H1 (cell line): ENCODE data around the gene CNGB1. TPM values are rescaled to one million over a fixed set of nuclear protein-coding genes. Genes with fewer than 3 reads are reported as not detected.

Experiments used
- CTCF ChIA-PET: fragments of 300-600 bp; sonication (Branson Sonifier 250); formaldehyde crosslinking; loops from one replicate; lab custom pipeline; 2021; ENCODE audit not compliant: partially characterized antibody; lab: Charles Lee
- POLR2A ChIA-PET: fragments of 300-600 bp; sonication (Branson Sonifier 250); formaldehyde crosslinking; loops from one replicate; lab custom pipeline; 2021; ENCODE audit warnings: inconsistent platforms; ENCODE audit not compliant: partially characterized antibody; lab: Charles Lee
- DNase-seq, 2 experiments: peaks; one replicate each; pipeline versions ENCODE4 v3.0.0 to v3.0.0-alpha.2; 2010 to 2022; ENCODE audit warnings: low spot score in 2 of 2, low read depth in 1 of 2, mixed read lengths in 1 of 2
- FAIRE-seq: peaks from 2 replicates; lab custom pipeline; 2011; peaks lifted over from hg19 to GRCh38; lab: Jason Lieb, UNC
- H2AFZ ChIP-seq: 2 replicates; pipeline ENCODE4 v1.8.1; 2012; ENCODE audit warnings: low read length, inconsistent platforms
- H2AK5ac ChIP-seq: 2 replicates; pipeline ENCODE4 v1.6.1; 2013; ENCODE audit warnings: low read depth, low read length
- H2BK120ac ChIP-seq: replicated peaks from 2 replicates; pipeline ENCODE3; 2013; ENCODE audit warnings: low read depth, low read length, inconsistent platforms
- H2BK12ac ChIP-seq: 2 replicates; pipeline ENCODE4 v1.6.1; 2013; ENCODE audit warnings: low read depth, low read length
- H2BK15ac ChIP-seq: 2 replicates; pipeline ENCODE4 v1.6.1; 2013; ENCODE audit warnings: low read length
- H2BK20ac ChIP-seq: 2 replicates; pipeline ENCODE4 v1.6.1; 2013; ENCODE audit warnings: low read length
- H2BK5ac ChIP-seq: 2 replicates; pipeline ENCODE4 v1.6.1; 2013; ENCODE audit warnings: low read depth, low read length
- H3K14ac ChIP-seq: 2 replicates; pipeline ENCODE4 v1.6.1; 2013; ENCODE audit warnings: inconsistent platforms; ENCODE audit not compliant: insufficient read length
- H3K18ac ChIP-seq: 2 replicates; pipeline ENCODE4 v1.6.1; 2013; ENCODE audit warnings: low read length; ENCODE audit errors: extremely low read depth
- H3K23ac ChIP-seq: 2 replicates; pipeline ENCODE4 v1.6.1; 2013; ENCODE audit warnings: inconsistent platforms; ENCODE audit not compliant: insufficient read length
- H3K23me2 ChIP-seq: 2 replicates; pipeline ENCODE4 v1.6.1; 2013; ENCODE audit warnings: low read depth, low read length
- H3K27ac ChIP-seq: 2 replicates; pipeline ENCODE4 v1.6.1; 2011; ENCODE audit warnings: low read depth, low read length, inconsistent platforms
- H3K27me3 ChIP-seq, 4 experiments: replicated peaks in 1 of 4; 1 replicate in 1 of 4; 2 replicates in 3 of 4; pipeline versions ENCODE4 v1.6.1 to v1.8.1; 2011 to 2013; ENCODE audit warnings: low read length in 3 of 4, mild to moderate bottlenecking in 3 of 4, inconsistent platforms in 2 of 4, mixed read lengths in 2 of 4, moderate library complexity in 1 of 4; ENCODE audit not compliant: control insufficient read depth in 3 of 4, insufficient read depth in 3 of 4; ENCODE audit errors: extremely low read depth in 1 of 4
- H3K36me3 ChIP-seq, 4 experiments: 2 replicates each; pipeline versions ENCODE4 v1.6.1 to v1.8.1; 2011 to 2013; ENCODE audit warnings: mild to moderate bottlenecking in 4 of 4, low read length in 3 of 4, moderate library complexity in 2 of 4, control low read depth in 1 of 4, inconsistent platforms in 1 of 4; ENCODE audit not compliant: insufficient read depth in 4 of 4, control insufficient read depth in 2 of 4
- H3K4ac ChIP-seq: replicated peaks from 2 replicates; pipeline ENCODE3; 2013; ENCODE audit warnings: low read length, low read depth, mixed read lengths, inconsistent platforms; ENCODE audit not compliant: insufficient read length
- H3K4me1 ChIP-seq, 4 experiments: replicated peaks in 1 of 4; 1 replicate in 1 of 4; 2 replicates in 3 of 4; pipeline versions ENCODE4 v1.6.1 to v1.8.1; 2011 to 2013; ENCODE audit warnings: low read length in 3 of 4, inconsistent platforms in 2 of 4, mixed read lengths in 1 of 4; ENCODE audit not compliant: insufficient read depth in 4 of 4, control insufficient read depth in 3 of 4
- H3K4me2 ChIP-seq, 2 experiments: 2 replicates each; pipeline versions ENCODE4 v1.6.1 to v1.8.1; 2011 to 2013; ENCODE audit warnings: low read depth in 2 of 2, low read length in 2 of 2, control low read depth in 1 of 2, inconsistent platforms in 1 of 2, mild to moderate bottlenecking in 1 of 2; ENCODE audit not compliant: insufficient read depth in 1 of 2
- H3K4me3 ChIP-seq, 4 experiments: fragments of 200-600, 300-600 bp in 1 of 4; sonication (generic), shearing (Covaris generic), sonication (Bioruptor Twin) in 1 of 4; 2 replicates each; pipeline versions ENCODE4 v1.5.1 to v1.8.1; 2011 to 2016; ENCODE audit warnings: low read length in 4 of 4, low read depth in 3 of 4, control low read depth in 2 of 4, inconsistent platforms in 2 of 4, mild to moderate bottlenecking in 2 of 4, mixed read lengths in 1 of 4, moderate library complexity in 1 of 4; ENCODE audit not compliant: insufficient read depth in 2 of 4; ENCODE audit errors: extremely low read depth in 1 of 4
- H3K56ac ChIP-seq: replicated peaks from 2 replicates; pipeline ENCODE3; 2013; ENCODE audit warnings: low read depth, mild to moderate bottlenecking, mixed read lengths, low read length, inconsistent platforms; ENCODE audit not compliant: insufficient read length
- H3K79me1 ChIP-seq: 2 replicates; pipeline ENCODE4 v1.6.1; 2013; ENCODE audit warnings: low read depth, low read length, control low read depth
- H3K79me2 ChIP-seq, 2 experiments: 2 replicates each; pipeline versions ENCODE4 v1.6.1 to v1.8.1; 2012 to 2013; ENCODE audit warnings: low read length in 2 of 2, mild to moderate bottlenecking in 2 of 2, inconsistent platforms in 1 of 2; ENCODE audit not compliant: insufficient read depth in 2 of 2, control insufficient read depth in 1 of 2
- H3K9ac ChIP-seq, 4 experiments: replicated peaks in 1 of 4; 1 replicate in 1 of 4; 2 replicates in 3 of 4; pipeline versions ENCODE4 v1.6.1 to v1.8.1; 2011 to 2013; ENCODE audit warnings: low read depth in 3 of 4, low read length in 3 of 4, control low read depth in 2 of 4, mild to moderate bottlenecking in 2 of 4, moderate library complexity in 2 of 4, inconsistent platforms in 1 of 4; ENCODE audit errors: extremely low read depth in 1 of 4
- H3K9me3 ChIP-seq, 2 experiments: 2 replicates each; pipeline versions ENCODE4 v1.6.1 to v1.8.1; 2012 to 2013; ENCODE audit warnings: mild to moderate bottlenecking in 2 of 2, moderate library complexity in 2 of 2, control low read depth in 1 of 2, inconsistent platforms in 1 of 2, low read depth in 1 of 2, low read length in 1 of 2, mixed read lengths in 1 of 2; ENCODE audit not compliant: insufficient read depth in 2 of 2
- H4K20me1 ChIP-seq, 2 experiments: replicated peaks in 1 of 2; 2 replicates each; pipeline versions ENCODE3 to v1.8.1; 2011 to 2013; ENCODE audit warnings: inconsistent platforms in 2 of 2, low read length in 2 of 2, mild to moderate bottlenecking in 1 of 2; ENCODE audit not compliant: insufficient read depth in 2 of 2, control insufficient read depth in 1 of 2
- H4K5ac ChIP-seq: 2 replicates; pipeline ENCODE4 v1.6.1; 2013; ENCODE audit warnings: low read length, low read depth, mixed read lengths, inconsistent platforms; ENCODE audit not compliant: insufficient read length
- H4K8ac ChIP-seq: 2 replicates; pipeline ENCODE4 v1.8.0; 2013; ENCODE audit warnings: mild to moderate bottlenecking, moderate library complexity, low read length, inconsistent platforms; ENCODE audit not compliant: insufficient read depth; ENCODE audit errors: extremely low read depth
- H4K91ac ChIP-seq: replicated peaks from 2 replicates; pipeline ENCODE3; 2013; ENCODE audit warnings: low read length, mixed read lengths, inconsistent platforms; ENCODE audit not compliant: insufficient read length
- HDAC2 ChIP-seq, 2 experiments: fragments of 300-600 bp in 1 of 2; sonication (generic) in 1 of 2; IDR thresholded peaks; 2 replicates each; pipeline ENCODE4 v1.6.1; 2011 to 2012; ENCODE audit warnings: low read depth in 2 of 2, low read length in 2 of 2, mild to moderate bottlenecking in 2 of 2, moderate library complexity in 2 of 2, borderline replicate concordance in 1 of 2, inconsistent platforms in 1 of 2
- SP4 ChIP-seq: IDR thresholded peaks from 2 replicates; pipeline ENCODE4 v1.6.1; 2012; ENCODE audit warnings: low read length, inconsistent platforms
- WGBS, 2 experiments: shearing (Covaris generic) in 1 of 2; methylation state at CpG; one replicate each; pipeline versions ENCODE4 v1.1.6 to v1.1.7; 2013 to 2015; ENCODE audit warnings: low lambda C conversion rate in 2 of 2, mixed read lengths in 2 of 2, inconsistent platforms in 1 of 2, low coverage in 1 of 2, missing lambda C conversion rate in 1 of 2; ENCODE audit not compliant: insufficient replicate concordance in 2 of 2, insufficient coverage in 1 of 2, insufficient read length in 1 of 2; ENCODE audit errors: extremely low coverage in 1 of 2, missing lambda C conversion rate in 1 of 2; 5-methylcytosine and 5-hydroxymethylcytosine counted together
- polyA plus RNA-seq, 7 experiments: library from polyadenylated mRNA; depleted of rRNA in 3 of 7; stranded (reverse) in 5 of 7; unstranded in 2 of 7; fragments of >200 nt in 5 of 7; fragments of 200-250 nt in 2 of 7; gene quantifications; 1 replicate in 5 of 7; 2 replicates in 1 of 7; 4 replicates in 1 of 7; pipeline versions ENCODE4 v1.2.1 to v1.2.3, GENCODE V29; 2011 to 2013; ENCODE audit warnings: missing spikeins in 2 of 7, mixed read lengths in 2 of 7
- total RNA-seq: library from RNA; stranded (reverse); fragmentation: NEBNext Ultra II Directional; extraction: Animal tissue kit (Norgen Biotek cat#: 25700); gene quantifications from 2 replicates; pipeline ENCODE4 v1.2.1, GENCODE V29; 2021

The CNGB1 gene
- total and polyA plus RNA-seq, 2 of the 8 experiments (the other 6 are each of a cell fraction or from before 2014, with no cell fraction given), result not detected

GRCh38 chr16:57948027-57948426 is 22.9 kb downstream of the CNGB1 start:
- Histone ChIP-seq H3K23me2 (no peaks in the 10 kb centered on the region), H2BK5ac (no peak overlapping the region), H3K36me3 (no peaks in the 10 kb centered on the region), H3K9me3 (no peaks in the 10 kb centered on the region), H2BK12ac (no peak overlapping the region; the same call in 1 of the 2 replicates), H3K23ac (no peak overlapping the region), H2AFZ (no peak overlapping the region), H2BK20ac (no peak overlapping the region), H2BK15ac (no peak overlapping the region), H3K4me3 (no peak overlapping the region), H3K27ac (no peak overlapping the region), H2BK120ac (no peak overlapping the region), H4K8ac (no peak overlapping the region), H4K20me1 (no peaks in the 10 kb centered on the region), H3K14ac (no peak overlapping the region), H4K5ac (no peak overlapping the region), H3K79me1 (no peaks in the 10 kb centered on the region), H4K91ac (no peak overlapping the region), H2AK5ac (no peak overlapping the region), H3K4me1 (no peaks in the 10 kb centered on the region; a peak in 1 of 7 replicates), H3K4me2 (no peak overlapping the region), H3K79me2 (no peaks in the 10 kb centered on the region), H3K56ac (no peak overlapping the region), H3K18ac (no peak overlapping the region), H3K4ac (no peak overlapping the region), H3K9ac (no peak overlapping the region), H3K27me3 (no peaks in the 10 kb centered on the region; a peak in 1 of 7 replicates)
- no peak for FAIRE-seq
- POLR2A ChIA-PET, result no interaction called here
- no peak for TF ChIP-seq SP4
- TF ChIP-seq HDAC2 (IDR thresholded peaks at IDR 0.05; ENCODE audit: borderline replicate concordance in 1 of 2, low read depth in 2 of 2, low read length in 2 of 2), result no peak
- 88% methylated on average over 4 of the region's 5 CpGs; no CpG with 5 or more reads in 1 of the 2 experiments for WGBS, 2 experiments
- CTCF ChIA-PET, result interaction anchor here (0.8 to 5.2 kb wide), 7 partner anchors 10 to 41 kb away, joined by 3 to 28 read pairs (median 3); no protein-coding TSS in a partner anchor
- no peak for DNase-seq
